Measurements from ENCODE around the gene BAMBI.

BAMBI gene

GRCh38 chr10:28674782-28675181 lies 2.5 kb upstream of the BAMBI start:
- in situ Hi-C loops (cut with HindIII; ENCODE audit: low sequenced_read_pairs), result no loop called here

GRCh38 chr10:28676326-28676967 lies 874 bp upstream of the BAMBI start:
- in situ Hi-C loops (cut with HindIII; ENCODE audit: low sequenced_read_pairs), result no loop called here

- in situ Hi-C loops (cut with HindIII; ENCODE audit: low sequenced_read_pairs), result no loop called here
These were observed 766 bp downstream of the BAMBI start for GRCh38 chr10:28677888-28678686.

GRCh38 chr10:28678687-28679457 lies 1.6 kb downstream of the BAMBI start:
- in situ Hi-C loops (cut with HindIII; ENCODE audit: low sequenced_read_pairs), result no loop called here

GRCh38 chr10:28679581-28680357 lies 2.4 kb downstream of the BAMBI start:
- in situ Hi-C loops (cut with HindIII; ENCODE audit: low sequenced_read_pairs), result loop anchor here (10.0 kb wide), 1 partner anchor 135 kb away; no protein-coding TSS in a partner anchor

GRCh38 chr10:28680358-28680752 lies 3.0 kb downstream of the BAMBI start:
- in situ Hi-C loops (cut with HindIII; ENCODE audit: low sequenced_read_pairs), result loop anchor here (10.0 kb wide), 1 partner anchor 134 kb away; no protein-coding TSS in a partner anchor

GRCh38 chr10:28681291-28681763 lies 4.0 kb downstream of the BAMBI start:
- in situ Hi-C loops (cut with HindIII; ENCODE audit: low sequenced_read_pairs), result loop anchor here (10.0 kb wide), 1 partner anchor 133 kb away; no protein-coding TSS in a partner anchor

GRCh38 chr10:28681928-28682750 lies 4.8 kb downstream of the BAMBI start:
- in situ Hi-C loops (cut with HindIII; ENCODE audit: low sequenced_read_pairs), result loop anchor here (10.0 kb wide), 1 partner anchor 133 kb away; no protein-coding TSS in a partner anchor

GRCh38 chr10:28684157-28684985 lies 7.0 kb downstream of the BAMBI start:
- in situ Hi-C loops (cut with HindIII; ENCODE audit: low sequenced_read_pairs), result loop anchor here (10.0 kb wide), 1 partner anchor 130 kb away; no protein-coding TSS in a partner anchor

- in situ Hi-C loops (cut with HindIII; ENCODE audit: low sequenced_read_pairs), result loop anchor here (10.0 kb wide), 1 partner anchor 130 kb away; no protein-coding TSS in a partner anchor
These were observed 7.8 kb downstream of the BAMBI start for GRCh38 chr10:28684986-28685580.

- in situ Hi-C loops (cut with HindIII; ENCODE audit: low sequenced_read_pairs), result loop anchor here (10.0 kb wide), 1 partner anchor 129 kb away; no protein-coding TSS in a partner anchor
These were observed 8.4 kb downstream of the BAMBI start for GRCh38 chr10:28685717-28686116.

GRCh38 chr10:28686835-28687682 lies 9.7 kb downstream of the BAMBI start:
- in situ Hi-C loops (cut with HindIII; ENCODE audit: low sequenced_read_pairs), result loop anchor here (10.0 kb wide), 1 partner anchor 128 kb away; no protein-coding TSS in a partner anchor

- in situ Hi-C loops (cut with HindIII; ENCODE audit: low sequenced_read_pairs), result loop anchor here (10.0 kb wide), 1 partner anchor 127 kb away; no protein-coding TSS in a partner anchor
These were observed 10.3 kb downstream of the BAMBI start for GRCh38 chr10:28687683-28688001.

GRCh38 chr10:28690545-28690944 lies 13.2 kb downstream of the BAMBI start:
- in situ Hi-C loops (cut with HindIII; ENCODE audit: low sequenced_read_pairs), result no loop called here

GRCh38 chr10:28691187-28691694 lies 13.9 kb downstream of the BAMBI start:
- in situ Hi-C loops (cut with HindIII; ENCODE audit: low sequenced_read_pairs), result no loop called here

GRCh38 chr10:28692050-28692449 lies 14.7 kb downstream of the BAMBI start:
- in situ Hi-C loops (cut with HindIII; ENCODE audit: low sequenced_read_pairs), result no loop called here

GRCh38 chr10:28694530-28694929 lies 17.2 kb downstream of the BAMBI start:
- in situ Hi-C loops (cut with HindIII; ENCODE audit: low sequenced_read_pairs), result no loop called here

Measured in endothelial cell of hepatic sinusoid (primary cell).